H1 (cell line): ENCODE measurements around the gene LILRB4. TPM values are rescaled to one million over a fixed set of nuclear protein-coding genes. Genes with fewer than 3 reads are reported as not detected.

Experiments
- TAF1 ChIP-seq: IDR thresholded peaks from 2 replicates; pipeline ENCODE4 v1.6.1; 2011; ENCODE audit warnings: mild to moderate bottlenecking, low read depth, low read length
- polyA plus RNA-seq, 7 experiments: library from polyadenylated mRNA; depleted of rRNA in 3 of 7; stranded (reverse) in 5 of 7; unstranded in 2 of 7; fragments of >200 nt in 5 of 7; fragments of 200-250 nt in 2 of 7; gene quantifications; 1 replicate in 5 of 7; 2 replicates in 1 of 7; 4 replicates in 1 of 7; pipeline versions ENCODE4 v1.2.1 to v1.2.3, GENCODE V29; 2011 to 2013; ENCODE audit warnings: missing spikeins in 2 of 7, mixed read lengths in 2 of 7
- total RNA-seq: library from RNA; stranded (reverse); fragmentation: NEBNext Ultra II Directional; extraction: Animal tissue kit (Norgen Biotek cat#: 25700); gene quantifications from 2 replicates; pipeline ENCODE4 v1.2.1, GENCODE V29; 2021

Gene LILRB4
- total and polyA plus RNA-seq, 2 of the 8 experiments (the other 6 are each of a cell fraction or from before 2014, with no cell fraction given): not detected

- TF ChIP-seq TAF1: no peak
Observed at GRCh38 chr19:54660306-54660705, 2.5 kb upstream of the LILRB4 start (continued).
